GM23338 (cell line): ENCODE results near the gene DHRS2. TPM values are rescaled to one million over a fixed set of nuclear protein-coding genes. Genes with fewer than 3 reads are reported as not detected.

Source experiments
- ATAC-seq: fragments of 200-7000 bp; cut with Tn5 transposase; 3 replicates; pipeline ENCODE4 v1.9.1; 2020
- DNase-seq: peaks from one replicate; pipeline ENCODE4 v3.0.0-alpha.2; 2015; ENCODE audit warnings: low spot score
- H2AFZ ChIP-seq: fragments of 200-600 bp; sonication (generic); 2 replicates; pipeline ENCODE4 v1.8.0; 2016; ENCODE audit warnings: antibody characterized with exemption, mild to moderate bottlenecking, moderate library complexity
- H3F3A ChIP-seq: fragments of 200-600 bp; sonication (generic); replicated peaks from 2 replicates; pipeline ENCODE4 v1.8.0; 2017; ENCODE audit warnings: antibody characterized with exemption, mixed run types, low read depth
- H3K27ac ChIP-seq: fragments of 200-600 bp; sonication (generic); 2 replicates; pipeline ENCODE4 v1.6.1; 2016; ENCODE audit warnings: low read depth
- H3K27me3 ChIP-seq: fragments of 200-600 bp; sonication (generic); 2 replicates; pipeline ENCODE4 v1.8.0; 2016; ENCODE audit warnings: mild to moderate bottlenecking, mixed run types, moderate library complexity; ENCODE audit not compliant: insufficient read depth
- H3K36me3 ChIP-seq: fragments of 200-600 bp; sonication (generic); 2 replicates; pipeline ENCODE4 v1.8.0; 2016; ENCODE audit warnings: mild to moderate bottlenecking; ENCODE audit not compliant: insufficient read depth
- H3K4me1 ChIP-seq: fragments of 200-600 bp; sonication (generic); 2 replicates; pipeline ENCODE4 v1.8.0; 2016; ENCODE audit warnings: mild to moderate bottlenecking, moderate library complexity; ENCODE audit not compliant: insufficient read depth
- H3K4me2 ChIP-seq: fragments of 200-600 bp; sonication (generic); 2 replicates; pipeline ENCODE4 v1.7.1; 2017; ENCODE audit warnings: mixed run types
- H3K4me3 ChIP-seq: fragments of 200-600 bp; sonication (generic); 2 replicates; pipeline ENCODE4 v1.6.1; 2016; ENCODE audit warnings: mixed run types
- H3K79me2 ChIP-seq: fragments of 200-600 bp; sonication (generic); replicated peaks from 2 replicates; pipeline ENCODE4 v1.8.0; 2017; ENCODE audit warnings: mild to moderate bottlenecking; ENCODE audit not compliant: insufficient read depth
- H3K9me2 ChIP-seq: fragments of 200-600 bp; sonication (generic); 2 replicates; pipeline ENCODE4 v1.8.0; 2017; ENCODE audit not compliant: insufficient read depth
- H4K20me1 ChIP-seq: fragments of 200-600 bp; sonication (generic); replicated peaks from 2 replicates; pipeline ENCODE4 v1.8.0; 2017; ENCODE audit warnings: mild to moderate bottlenecking; ENCODE audit not compliant: insufficient read depth
- H3K27ac Mint-ChIP-seq: 2 replicates; pipeline ENCODE4 v1.8.0; 2020; ENCODE audit warnings: inconsistent platforms, mild to moderate bottlenecking, moderate library complexity, mixed read lengths
- H3K27me3 Mint-ChIP-seq: 3 replicates; pipeline ENCODE4 v1.8.0; 2022; ENCODE audit warnings: low read depth, mild to moderate bottlenecking, moderate library complexity, mixed read lengths, inconsistent platforms; ENCODE audit not compliant: insufficient read depth, poor library complexity
- H3K36me3 Mint-ChIP-seq: 3 replicates; pipeline ENCODE4 v1.8.0; 2021; ENCODE audit warnings: low read depth, mild to moderate bottlenecking, inconsistent platforms, moderate library complexity, mixed read lengths
- H3K4me1 Mint-ChIP-seq: 3 replicates; pipeline ENCODE4 v1.8.0; 2020; ENCODE audit warnings: mild to moderate bottlenecking, inconsistent platforms, mixed read lengths
- H3K4me3 Mint-ChIP-seq: 3 replicates; pipeline ENCODE4 v1.8.0; 2021; ENCODE audit warnings: moderate library complexity, mild to moderate bottlenecking, inconsistent platforms, mixed read lengths
- H3K9me3 Mint-ChIP-seq: 3 replicates; pipeline ENCODE4 v1.8.0; 2020; ENCODE audit warnings: moderate library complexity, mild to moderate bottlenecking, inconsistent platforms, mixed read lengths
- CREB1 ChIP-seq: fragments of 250-450 bp; sonication (Bioruptor Pico); IDR thresholded peaks from 2 replicates; pipeline ENCODE4 v1.5.0; 2020; ENCODE audit warnings: low read depth, mild to moderate bottlenecking, moderate library complexity
- EZH2 ChIP-seq: fragments of 200-600 bp; sonication (generic); IDR thresholded peaks from one replicate; pipeline ENCODE4 v1.8.0; 2017; ENCODE audit warnings: antibody characterized with exemption, mild to moderate bottlenecking, low read depth; ENCODE audit not compliant: unreplicated experiment
- NANOG ChIP-seq: IDR thresholded peaks from 2 replicates; pipeline ENCODE4 v1.6.1; 2016; ENCODE audit warnings: antibody characterized with exemption, borderline replicate concordance
- POLR2AphosphoS5 ChIP-seq: IDR thresholded peaks from 2 replicates; pipeline ENCODE4 v1.6.1; 2016; ENCODE audit warnings: antibody characterized with exemption, low read depth
- STAT1 ChIP-seq: IDR thresholded peaks from one replicate; pipeline ENCODE4 v1.6.1; 2016; ENCODE audit warnings: antibody characterized with exemption; ENCODE audit not compliant: unreplicated experiment
- ZNF331 ChIP-seq: fragments of 250-450 bp; sonication (Bioruptor Pico); IDR thresholded peaks from 2 replicates; pipeline ENCODE4 v1.5.0; 2020; ENCODE audit warnings: low read depth, mild to moderate bottlenecking, moderate library complexity
- polyA plus RNA-seq: library from polyadenylated mRNA; unstranded; fragments of >200 nt; fragmentation: Nextera tagmentation; extraction: Ambion mirVana; gene quantifications from 2 replicates; pipeline ENCODE4 v1.2.1, GENCODE V29; 2016
- total RNA-seq: library from RNA; depleted of rRNA; stranded (reverse); fragments of >200 nt; shearing (Covaris generic); gene quantifications from 2 replicates; pipeline ENCODE4 v1.2.3, GENCODE V29; 2014
- TF ChIP-seq, protein P1 (sequence below): fragments of 250-450 bp; sonication (Bioruptor Pico); IDR thresholded peaks from 2 replicates; pipeline ENCODE4 v1.5.0; 2020; ENCODE audit warnings: mild to moderate bottlenecking, moderate library complexity

Gene DHRS2
- total and polyA plus RNA-seq, 2 experiments from 2014 or later = 0.42 to 0.48 TPM

- no peak overlapping the region for H3K27ac ChIP-seq
- H3K4me2 ChIP-seq = no peak overlapping the region
- Mint-ChIP-seq H3K4me3 (no peak overlapping the region), H3K36me3 (peaks cover 4% of the 10 kb centered on the region; the same call in 1 of the 3 replicates), H3K27ac (no peak overlapping the region), H3K27me3 (peaks cover 4% of the 10 kb centered on the region), H3K4me1 (0 out of 3 replicates have a peak, but pooled peaks cover 3% of the 10 kb centered on the region), H3K9me3 (peaks cover 10% of the 10 kb centered on the region)
- ATAC-seq (no peak), DNase-seq (no peak)
- no peaks in the 10 kb centered on the region for H3K27me3 ChIP-seq
- no peaks in the 10 kb centered on the region for H3K36me3 ChIP-seq
- TF ChIP-seq NANOG = no peak
- no peak overlapping the region for H2AFZ ChIP-seq
- H3K9me2 ChIP-seq = no peaks in the 10 kb centered on the region
- H3K4me1 ChIP-seq = peaks cover 10% of the 10 kb centered on the region
- H3K79me2 ChIP-seq = no peaks in the 10 kb centered on the region
- no peaks in the 10 kb centered on the region for H4K20me1 ChIP-seq
- no peak overlapping the region for H3K4me3 ChIP-seq
- H3F3A ChIP-seq = no peaks in the 10 kb centered on the region
Observed at GRCh38 chr14:23639048-23639890, 3.1 kb downstream of the DHRS2 start.

DNA sequence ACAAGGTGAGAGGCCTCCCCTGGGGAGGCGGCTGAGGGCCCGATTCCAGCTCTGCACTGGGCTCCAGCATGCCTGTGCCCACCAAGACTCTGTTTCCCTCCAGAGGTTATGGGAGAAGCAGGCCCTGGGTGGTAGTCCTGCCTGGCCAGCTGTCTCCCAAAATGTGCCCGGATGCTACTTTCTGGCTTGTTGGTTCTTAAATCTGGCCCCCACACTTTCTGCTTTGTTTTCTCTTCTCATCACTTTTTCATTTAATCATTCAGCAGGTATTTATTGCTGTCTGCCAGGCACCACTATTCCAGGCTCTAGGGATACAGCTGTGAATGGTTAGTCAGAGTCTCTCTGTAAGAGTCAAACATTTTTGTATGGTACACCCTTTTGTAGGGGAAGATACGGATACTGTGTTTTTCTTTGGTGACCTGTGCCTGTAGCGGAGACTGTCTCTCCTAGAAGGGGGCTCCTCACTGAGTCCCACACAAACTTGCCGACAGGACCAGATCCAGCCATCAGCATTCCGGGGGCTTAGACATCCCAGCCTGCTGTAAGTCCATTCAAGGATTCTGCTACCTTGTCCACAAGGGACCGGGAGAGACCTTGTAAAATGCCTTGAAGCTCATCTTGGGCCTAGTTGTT, 3.8 kb downstream of the DHRS2 start:
- peaks cover 4% of the 10 kb centered on the region; the same call in 1 of the 3 replicates for H3K36me3 Mint-ChIP-seq
- no peaks in the 10 kb centered on the region for H3F3A ChIP-seq
- H3K27ac ChIP-seq = no peak overlapping the region
- no peak for ATAC-seq
- no peak for TF ChIP-seq ZNF331 (CRISPR knock-in tag)
- TF ChIP-seq POLR2AphosphoS5 = no peak
- peak overlapping the region; percentile 72 for H2AFZ ChIP-seq
- H3K9me3 Mint-ChIP-seq = peaks cover 10% of the 10 kb centered on the region
- H3K36me3 ChIP-seq = no peaks in the 10 kb centered on the region
- no peaks in the 10 kb centered on the region for H3K79me2 ChIP-seq
- no peaks in the 10 kb centered on the region for H4K20me1 ChIP-seq
- no peak overlapping the region for H3K4me3 Mint-ChIP-seq
- H3K4me1 Mint-ChIP-seq = 0 out of 3 replicates have a peak, but pooled peaks cover 3% of the 10 kb centered on the region
- peaks cover 5% of the 10 kb centered on the region for H3K27me3 Mint-ChIP-seq
- H3K27me3 ChIP-seq = no peaks in the 10 kb centered on the region
- H3K4me3 ChIP-seq = no peak overlapping the region
- H3K4me1 ChIP-seq = peaks cover 10% of the 10 kb centered on the region
- peaks cover 4% of the 10 kb centered on the region; the same call in 1 of the 2 replicates for H3K9me2 ChIP-seq
- H3K4me2 ChIP-seq = no peak overlapping the region
- no peak for DNase-seq
- H3K27ac Mint-ChIP-seq = no peak overlapping the region

DNA sequence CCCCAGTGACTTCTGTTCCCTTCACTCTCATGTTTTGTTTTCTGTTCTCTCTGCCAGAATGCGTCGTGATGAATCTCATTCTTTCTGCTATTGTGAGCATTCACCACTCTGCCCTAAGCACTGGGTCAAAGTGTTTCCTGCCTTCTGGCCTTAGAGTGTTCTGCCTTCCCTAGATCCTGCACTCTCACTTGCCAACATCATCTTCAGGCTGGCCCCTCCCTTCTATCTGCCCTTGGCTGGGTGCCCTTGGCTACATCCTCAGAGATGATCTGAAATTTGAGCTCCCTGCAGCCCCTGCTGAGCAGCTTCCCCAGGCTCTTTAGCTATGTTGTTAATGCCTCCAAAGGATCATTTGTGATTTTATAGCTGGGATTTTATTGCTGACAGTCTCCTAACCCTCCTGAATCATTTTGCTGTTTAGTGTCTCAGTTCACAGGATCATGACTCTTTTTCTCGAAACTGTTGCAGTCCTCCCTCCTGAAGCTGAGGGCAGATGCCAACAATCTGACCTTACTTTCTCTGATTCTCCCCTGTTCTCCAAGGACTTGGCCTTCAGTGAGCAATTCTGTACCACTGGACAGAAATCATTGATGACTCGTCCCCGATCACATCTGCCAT, 4.5 kb downstream of the DHRS2 start:
- Mint-ChIP-seq H3K36me3 (peaks cover 4% of the 10 kb centered on the region; the same call in 1 of the 3 replicates), H3K4me1 (0 out of 3 replicates have a peak, but pooled peaks cover 3% of the 10 kb centered on the region), H3K9me3 (peaks cover 7% of the 10 kb centered on the region; the same call in 2 of the 3 replicates), H3K27me3 (peaks cover 9% of the 10 kb centered on the region), H3K27ac (no peak overlapping the region), H3K4me3 (no peak overlapping the region)
- Histone ChIP-seq H3K79me2 (no peaks in the 10 kb centered on the region), H3K4me2 (peak overlapping the region; percentile 11; the same call in 1 of the 2 replicates), H3K27ac (no peak overlapping the region), H3F3A (no peaks in the 10 kb centered on the region), H3K4me3 (no peak overlapping the region), H3K4me1 (peaks cover 10% of the 10 kb centered on the region), H3K36me3 (no peaks in the 10 kb centered on the region), H4K20me1 (no peaks in the 10 kb centered on the region), H3K9me2 (peaks cover 4% of the 10 kb centered on the region; the same call in 1 of the 2 replicates), H2AFZ (peak overlapping the region; percentile 72), H3K27me3 (no peaks in the 10 kb centered on the region)
- ATAC-seq = peak; percentile 90
- peak; percentile 48 for DNase-seq
- TF ChIP-seq CREB1 (no peak), ZNF331 (CRISPR knock-in tag) (no peak), STAT1 (no peak), POLR2AphosphoS5 (no peak), EZH2 (no peak), NANOG (no peak)
- TF ChIP-seq, protein P1, sequence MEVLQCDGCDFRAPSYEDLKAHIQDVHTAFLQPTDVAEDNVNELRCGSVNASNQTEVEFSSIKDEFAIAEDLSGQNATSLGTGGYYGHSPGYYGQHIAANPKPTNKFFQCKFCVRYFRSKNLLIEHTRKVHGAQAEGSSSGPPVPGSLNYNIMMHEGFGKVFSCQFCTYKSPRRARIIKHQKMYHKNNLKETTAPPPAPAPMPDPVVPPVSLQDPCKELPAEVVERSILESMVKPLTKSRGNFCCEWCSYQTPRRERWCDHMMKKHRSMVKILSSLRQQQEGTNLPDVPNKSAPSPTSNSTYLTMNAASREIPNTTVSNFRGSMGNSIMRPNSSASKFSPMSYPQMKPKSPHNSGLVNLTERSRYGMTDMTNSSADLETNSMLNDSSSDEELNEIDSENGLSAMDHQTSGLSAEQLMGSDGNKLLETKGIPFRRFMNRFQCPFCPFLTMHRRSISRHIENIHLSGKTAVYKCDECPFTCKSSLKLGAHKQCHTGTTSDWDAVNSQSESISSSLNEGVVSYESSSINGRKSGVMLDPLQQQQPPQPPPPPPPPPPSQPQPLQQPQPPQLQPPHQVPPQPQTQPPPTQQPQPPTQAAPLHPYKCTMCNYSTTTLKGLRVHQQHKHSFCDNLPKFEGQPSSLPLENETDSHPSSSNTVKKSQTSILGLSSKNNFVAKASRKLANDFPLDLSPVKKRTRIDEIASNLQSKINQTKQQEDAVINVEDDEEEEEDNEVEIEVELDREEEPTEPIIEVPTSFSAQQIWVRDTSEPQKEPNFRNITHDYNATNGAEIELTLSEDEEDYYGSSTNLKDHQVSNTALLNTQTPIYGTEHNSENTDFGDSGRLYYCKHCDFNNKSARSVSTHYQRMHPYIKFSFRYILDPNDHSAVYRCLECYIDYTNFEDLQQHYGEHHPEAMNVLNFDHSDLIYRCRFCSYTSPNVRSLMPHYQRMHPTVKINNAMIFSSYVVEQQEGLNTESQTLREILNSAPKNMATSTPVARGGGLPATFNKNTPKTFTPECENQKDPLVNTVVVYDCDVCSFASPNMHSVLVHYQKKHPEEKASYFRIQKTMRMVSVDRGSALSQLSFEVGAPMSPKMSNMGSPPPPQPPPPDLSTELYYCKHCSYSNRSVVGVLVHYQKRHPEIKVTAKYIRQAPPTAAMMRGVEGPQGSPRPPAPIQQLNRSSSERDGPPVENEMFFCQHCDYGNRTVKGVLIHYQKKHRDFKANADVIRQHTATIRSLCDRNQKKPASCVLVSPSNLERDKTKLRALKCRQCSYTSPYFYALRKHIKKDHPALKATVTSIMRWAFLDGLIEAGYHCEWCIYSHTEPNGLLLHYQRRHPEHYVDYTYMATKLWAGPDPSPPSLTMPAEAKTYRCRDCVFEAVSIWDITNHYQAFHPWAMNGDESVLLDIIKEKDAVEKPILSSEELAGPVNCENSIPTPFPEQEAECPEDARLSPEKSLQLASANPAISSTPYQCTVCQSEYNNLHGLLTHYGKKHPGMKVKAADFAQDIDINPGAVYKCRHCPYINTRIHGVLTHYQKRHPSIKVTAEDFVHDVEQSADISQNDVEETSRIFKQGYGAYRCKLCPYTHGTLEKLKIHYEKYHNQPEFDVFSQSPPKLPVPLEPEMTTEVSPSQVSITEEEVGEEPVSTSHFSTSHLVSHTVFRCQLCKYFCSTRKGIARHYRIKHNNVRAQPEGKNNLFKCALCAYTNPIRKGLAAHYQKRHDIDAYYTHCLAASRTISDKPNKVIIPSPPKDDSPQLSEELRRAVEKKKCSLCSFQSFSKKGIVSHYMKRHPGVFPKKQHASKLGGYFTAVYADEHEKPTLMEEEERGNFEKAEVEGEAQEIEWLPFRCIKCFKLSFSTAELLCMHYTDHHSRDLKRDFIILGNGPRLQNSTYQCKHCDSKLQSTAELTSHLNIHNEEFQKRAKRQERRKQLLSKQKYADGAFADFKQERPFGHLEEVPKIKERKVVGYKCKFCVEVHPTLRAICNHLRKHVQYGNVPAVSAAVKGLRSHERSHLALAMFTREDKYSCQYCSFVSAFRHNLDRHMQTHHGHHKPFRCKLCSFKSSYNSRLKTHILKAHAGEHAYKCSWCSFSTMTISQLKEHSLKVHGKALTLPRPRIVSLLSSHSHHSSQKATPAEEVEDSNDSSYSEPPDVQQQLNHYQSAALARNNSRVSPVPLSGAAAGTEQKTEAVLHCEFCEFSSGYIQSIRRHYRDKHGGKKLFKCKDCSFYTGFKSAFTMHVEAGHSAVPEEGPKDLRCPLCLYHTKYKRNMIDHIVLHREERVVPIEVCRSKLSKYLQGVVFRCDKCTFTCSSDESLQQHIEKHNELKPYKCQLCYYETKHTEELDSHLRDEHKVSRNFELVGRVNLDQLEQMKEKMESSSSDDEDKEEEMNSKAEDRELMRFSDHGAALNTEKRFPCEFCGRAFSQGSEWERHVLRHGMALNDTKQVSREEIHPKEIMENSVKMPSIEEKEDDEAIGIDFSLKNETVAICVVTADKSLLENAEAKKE (CRISPR knock-in tag) = no peak
